Erythroblast (primary cell): ENCODE data around the gene ROM1.
"Not testable (repeated sequence)": the region's sequence is repeated elsewhere in the genome, so short reads cannot be mapped to it uniquely, and the experiment has no call there.

ENCODE experiments used
- DNase-seq, 2 experiments: peaks; one replicate each; lab custom pipeline; 2025; lab: John Stamatoyannopoulos, UW
- GATA1 ChIP-seq: IDR thresholded peaks from 2 replicates; pipeline ENCODE4 v1.6.1; 2011; ENCODE audit warnings: low read depth, mild to moderate bottlenecking, control low read depth, low read length, moderate library complexity
- POLR2A ChIP-seq: IDR thresholded peaks from 2 replicates; pipeline ENCODE4 v1.6.1; 2011; ENCODE audit warnings: mild to moderate bottlenecking, low read length

ROM1 gene, protein sequence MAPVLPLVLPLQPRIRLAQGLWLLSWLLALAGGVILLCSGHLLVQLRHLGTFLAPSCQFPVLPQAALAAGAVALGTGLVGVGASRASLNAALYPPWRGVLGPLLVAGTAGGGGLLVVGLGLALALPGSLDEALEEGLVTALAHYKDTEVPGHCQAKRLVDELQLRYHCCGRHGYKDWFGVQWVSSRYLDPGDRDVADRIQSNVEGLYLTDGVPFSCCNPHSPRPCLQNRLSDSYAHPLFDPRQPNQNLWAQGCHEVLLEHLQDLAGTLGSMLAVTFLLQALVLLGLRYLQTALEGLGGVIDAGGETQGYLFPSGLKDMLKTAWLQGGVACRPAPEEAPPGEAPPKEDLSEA

GRCh38 chr11:62612366-62613290, at the start of gene ROM1, which contains the start of gene EML3:
Gene ROM1 (plus strand): TSS chr11:62613257. CDS start chr11:62613282, 25 bp downstream.
Gene EML3 (minus strand): TSS chr11:62612775. CDS start chr11:62612457, 318 bp downstream.
- TF ChIP-seq POLR2A (no peak), GATA1 (no peak)

DNA sequence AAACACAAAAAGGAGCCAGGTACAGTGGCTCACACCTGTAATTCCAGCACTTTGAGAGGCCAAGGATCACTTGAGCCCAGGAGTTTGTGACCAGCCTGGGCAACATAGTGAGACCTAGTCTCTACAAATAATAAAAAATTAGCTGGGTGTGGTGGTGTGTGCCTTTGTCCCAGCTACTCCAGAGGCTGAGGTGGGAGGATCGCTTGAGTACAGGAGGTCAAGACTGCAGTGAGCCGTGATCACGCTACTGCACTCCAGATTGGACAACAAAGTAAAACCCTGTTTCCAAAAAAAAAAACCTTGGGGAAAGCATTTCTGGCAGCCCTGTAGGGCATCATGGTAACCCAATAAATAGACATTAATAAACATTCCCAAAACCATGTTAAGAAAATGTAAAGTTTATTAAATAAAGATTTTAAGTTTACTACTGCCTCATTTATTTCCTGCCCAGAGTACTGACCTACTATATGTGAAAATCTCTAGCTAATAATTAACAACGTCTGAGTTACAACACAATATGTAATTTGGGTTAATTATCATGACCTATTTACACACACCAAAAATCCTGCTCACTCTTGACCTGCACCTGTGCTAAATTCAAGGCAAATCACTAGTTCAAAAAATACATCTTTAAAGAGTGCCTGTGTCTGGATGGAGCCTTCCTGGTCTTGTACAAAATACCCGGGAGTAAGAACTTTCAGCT, 47.8 kb upstream of the ROM1 start:
- no peak for DNase-seq
- TF ChIP-seq GATA1 (no peak), POLR2A (no peak)

More at GRCh38 chr11:62612366-62613290, at the start of gene ROM1, which contains the start of gene EML3:
- DNase-seq: peak; percentile 87 to 91

GRCh38 chr11:62566247-62566646, 46.8 kb upstream of the ROM1 start:
- TF ChIP-seq GATA1: no peak
- TF ChIP-seq POLR2A: no peak
- DNase-seq: no peak

- no peak for DNase-seq
- no peak for TF ChIP-seq POLR2A
- TF ChIP-seq GATA1: no peak
Measured at GRCh38 chr11:62567018-62567633, 45.9 kb upstream of the ROM1 start.

DNA sequence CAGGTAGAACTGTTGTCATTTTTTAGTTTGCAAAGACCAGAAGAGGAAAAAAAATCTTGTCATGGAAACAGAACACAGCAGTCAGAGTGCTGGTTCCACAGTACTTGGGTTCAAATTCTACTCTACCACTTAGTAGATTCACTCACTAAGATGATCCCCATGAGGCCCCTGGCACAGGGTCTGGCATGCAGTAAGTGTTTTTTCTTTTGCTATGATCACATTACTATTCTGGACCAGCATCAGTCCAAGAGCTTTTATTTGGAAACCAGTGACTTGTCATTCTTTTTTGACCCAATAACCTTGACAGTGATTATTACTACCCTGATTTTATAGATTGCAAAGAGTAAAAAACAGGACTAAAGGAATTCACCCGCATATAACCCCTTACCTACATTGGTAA, 43.4 kb upstream of the ROM1 start:
- no peak for DNase-seq
- no peak for TF ChIP-seq POLR2A
- no peak for TF ChIP-seq GATA1

GRCh38 chr11:62570903-62571302, 42.2 kb upstream of the ROM1 start:
- not testable (repeated sequence) for DNase-seq

- DNase-seq: not testable (repeated sequence)
Measured at GRCh38 chr11:62571493-62571892, 41.6 kb upstream of the ROM1 start.

DNA sequence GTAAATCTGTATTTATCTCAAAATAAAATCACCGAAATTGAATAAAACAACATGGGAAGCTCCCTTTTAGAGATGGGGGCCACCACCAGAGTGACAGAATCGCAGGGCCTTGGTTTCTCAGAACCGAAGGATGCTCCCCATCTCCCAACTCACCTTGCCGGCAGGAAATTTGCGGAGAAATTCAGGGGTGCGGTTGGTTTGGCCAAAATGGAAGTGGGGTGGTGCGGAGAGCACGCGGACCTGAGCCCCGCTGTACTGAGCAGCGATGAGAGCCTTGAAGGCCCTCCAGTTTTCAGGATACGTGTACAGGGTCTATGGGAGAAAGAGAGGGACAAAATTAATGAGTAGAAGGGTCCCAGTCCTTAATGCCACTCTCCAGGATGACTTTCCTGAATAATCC, 40.6 kb upstream of the ROM1 start:
- DNase-seq: no peak
- TF ChIP-seq POLR2A: no peak
- TF ChIP-seq GATA1: no peak

DNA sequence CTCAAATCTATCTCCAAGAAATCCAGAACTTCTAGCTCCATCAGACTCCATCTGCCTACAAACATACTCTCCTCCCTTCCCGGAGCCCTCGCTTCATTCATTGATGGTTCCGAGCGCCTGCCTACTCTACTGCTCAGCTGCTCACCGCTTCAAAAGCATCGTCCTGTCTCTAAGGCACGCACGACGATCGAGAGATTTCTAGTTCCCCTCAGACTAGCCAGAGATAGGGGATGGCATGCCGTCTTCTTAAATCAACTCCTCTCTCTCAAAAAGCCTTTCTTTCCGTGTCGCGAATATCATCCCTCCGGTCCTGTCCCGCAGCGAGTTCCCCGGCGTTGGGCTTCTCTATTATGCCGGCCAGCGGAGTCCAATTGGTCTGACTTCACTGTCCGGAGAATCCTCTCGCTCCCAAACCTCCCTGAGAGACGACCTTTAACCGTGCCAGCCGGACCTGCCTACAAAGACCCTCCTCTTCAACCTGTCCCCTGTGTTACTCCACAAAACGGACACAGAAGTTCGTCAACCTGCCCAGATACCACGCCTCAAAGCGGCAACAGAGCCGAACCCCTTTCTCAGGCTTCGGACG, 40.0 kb upstream of the ROM1 start:
- DNase-seq: peak; percentile 55 to 64
- no peak for TF ChIP-seq GATA1
- no peak for TF ChIP-seq POLR2A

GRCh38 chr11:62573592-62574362, 39.3 kb upstream of the ROM1 start, which contains the start of gene EEF1G:
Gene EEF1G (minus strand): TSS chr11:62573891. CDS start chr11:62573842, 49 bp downstream.
- DNase-seq: peak; percentile 100
- TF ChIP-seq GATA1 (no peak), POLR2A (peak; percentile 76)

GRCh38 chr11:62574363-62575071, 38.5 kb upstream of the ROM1 start:
- DNase-seq: no peak
- TF ChIP-seq GATA1 (no peak), POLR2A (no peak)
